ENCODE data around the gene MGMT.

The MGMT gene

GRCh38 chr10:129629911-129630310 lies 162.9 kb downstream of the MGMT start:
- no peak for DNase-seq

GRCh38 chr10:129631006-129631405 lies 164.0 kb downstream of the MGMT start:
- no peak for DNase-seq

GRCh38 chr10:129631870-129632623 lies 165.0 kb downstream of the MGMT start:
- DNase-seq: no peak

- DNase-seq: no peak
Measured at GRCh38 chr10:129637010-129637409, 170.0 kb downstream of the MGMT start.

- no peak for DNase-seq
Measured at GRCh38 chr10:129637846-129638245, 170.8 kb downstream of the MGMT start.

GRCh38 chr10:129641351-129641750 lies 174.3 kb downstream of the MGMT start:
- DNase-seq: no peak

GRCh38 chr10:129641982-129642381 lies 174.9 kb downstream of the MGMT start:
- DNase-seq: no peak

GRCh38 chr10:129642427-129642826 lies 175.4 kb downstream of the MGMT start:
- DNase-seq: no peak

GRCh38 chr10:129643266-129643665 lies 176.2 kb downstream of the MGMT start:
- no peak for DNase-seq

GRCh38 chr10:129645487-129645886 lies 178.4 kb downstream of the MGMT start:
- DNase-seq: no peak

- no peak for DNase-seq
Measured at GRCh38 chr10:129646973-129647372, 179.9 kb downstream of the MGMT start.

- no peak for DNase-seq
Measured at GRCh38 chr10:129647590-129647989, 180.5 kb downstream of the MGMT start.

- DNase-seq: no peak
Measured at GRCh38 chr10:129648856-129649255, 181.8 kb downstream of the MGMT start.

GRCh38 chr10:129652021-129652420 lies 185.0 kb downstream of the MGMT start:
- no peak for DNase-seq

- no peak for DNase-seq
Measured at GRCh38 chr10:129652521-129653201, 185.6 kb downstream of the MGMT start.

GRCh38 chr10:129653428-129653827 lies 186.4 kb downstream of the MGMT start:
- no peak for DNase-seq

GRCh38 chr10:129653861-129654260 lies 186.8 kb downstream of the MGMT start:
- no peak for DNase-seq

- no peak for DNase-seq
Measured at GRCh38 chr10:129654461-129654860, 187.4 kb downstream of the MGMT start.

- no peak for DNase-seq
Measured at GRCh38 chr10:129655007-129655678, 188.1 kb downstream of the MGMT start.

GRCh38 chr10:129655679-129656031 lies 188.6 kb downstream of the MGMT start:
- DNase-seq: no peak

GRCh38 chr10:129656642-129657041 lies 189.6 kb downstream of the MGMT start:
- DNase-seq: no peak

- DNase-seq: no peak
Measured at GRCh38 chr10:129657297-129658017, 190.4 kb downstream of the MGMT start.

- DNase-seq: no peak
Measured at GRCh38 chr10:129658376-129659072, 191.5 kb downstream of the MGMT start.
